K562 (cell line): ENCODE measurements around the gene HSF5. TPM values are rescaled to one million over a fixed set of nuclear protein-coding genes. Genes with fewer than 3 reads are reported as not detected.

ENCODE experiments used
- ATAC-seq: fragments of 200-7000 bp; cut with Tn5 transposase; 3 replicates; pipeline ENCODE4 v1.9.1; 2020; ENCODE audit warnings: moderate library complexity
- BruUV-seq: library from RNA; stranded (reverse); fragments of 400-500 nt; replicated peaks from 2 replicates; lab custom pipeline; 2021; lab: Mats Ljungman, UMichigan
- CTCF ChIA-PET: fragments of 300-600 bp; formaldehyde crosslinking; extraction: SDS; loops from one replicate; lab custom pipeline; 2021; ENCODE audit warnings: low intra/inter-chr PET ratio; lab: Yijun Ruan, JAX
- POLR2A ChIA-PET: fragments of 300-600, 350-650 bp; sonication (Branson Sonifier 250); formaldehyde crosslinking; extraction: SDS; loops from one replicate; lab custom pipeline; 2021; ENCODE audit warnings: antibody characterized with exemption, inconsistent platforms; lab: Yijun Ruan, JAX
- DNase-seq, 4 experiments: peaks; one replicate each; pipeline versions ENCODE4 v3.0.0 to v3.0.0-alpha.2; 2011 to 2018; ENCODE audit warnings: low spot score in 3 of 4, mixed read lengths in 3 of 4; ENCODE audit errors: extremely low read depth in 1 of 4
- FAIRE-seq: peaks from 2 replicates; lab custom pipeline; 2011; peaks lifted over from hg19 to GRCh38; lab: Jason Lieb, UNC
- H2AFZ ChIP-seq: 2 replicates; pipeline ENCODE4 v1.6.0; 2011; ENCODE audit warnings: low read depth, low read length, control low read depth, inconsistent platforms
- H3K27ac ChIP-seq: fragments of 200-600 bp; 3 replicates; pipeline ENCODE4 v1.8.0; 2011; ENCODE audit warnings: low read depth, mild to moderate bottlenecking, control low read depth, inconsistent platforms, low read length, moderate library complexity, mixed read lengths; ENCODE audit errors: extremely low read depth
- H3K27me3 ChIP-seq, 2 experiments: fragments of 300-600 bp in 1 of 2; 2 replicates in 1 of 2; 3 replicates in 1 of 2; pipeline versions ENCODE4 v1.6.0 to v1.8.0; 2011; ENCODE audit warnings: inconsistent platforms in 2 of 2, low read length in 2 of 2, mild to moderate bottlenecking in 1 of 2, mixed read lengths in 1 of 2, moderate library complexity in 1 of 2; ENCODE audit not compliant: control insufficient read depth in 2 of 2, insufficient read depth in 2 of 2
- H3K36me3 ChIP-seq: fragments of 300-600 bp; 3 replicates; pipeline ENCODE4 v1.8.0; 2011; ENCODE audit warnings: mild to moderate bottlenecking, low read length, inconsistent platforms; ENCODE audit not compliant: control insufficient read depth, insufficient read depth
- H3K4me1 ChIP-seq, 2 experiments: fragments of 200-600 bp in 1 of 2; replicated peaks in 1 of 2; 2 replicates in 1 of 2; 3 replicates in 1 of 2; pipeline versions ENCODE4 v1.5.1 to v1.8.0; 2011; ENCODE audit warnings: inconsistent platforms in 2 of 2, low read length in 2 of 2, mild to moderate bottlenecking in 1 of 2, mixed read lengths in 1 of 2, moderate library complexity in 1 of 2; ENCODE audit not compliant: control insufficient read depth in 2 of 2, insufficient read depth in 2 of 2
- H3K4me2 ChIP-seq: 2 replicates; pipeline ENCODE4 v1.6.1; 2011; ENCODE audit warnings: low read length, control low read depth, inconsistent platforms, mixed read lengths; ENCODE audit not compliant: insufficient read depth
- H3K4me3 ChIP-seq: fragments of 200-600 bp; sonication (generic), shearing (Covaris generic); 2 replicates; pipeline ENCODE4 v1.5.1; 2016; ENCODE audit warnings: control low read depth, inconsistent platforms
- H3K79me2 ChIP-seq: fragments of 200-600 bp; 3 replicates; pipeline ENCODE4 v1.8.0; 2011; ENCODE audit warnings: low read length, inconsistent platforms; ENCODE audit not compliant: control insufficient read depth, insufficient read depth
- H3K9ac ChIP-seq, 2 experiments: 2 replicates each; pipeline versions ENCODE4 v1.6.0 to v1.6.1; 2011; ENCODE audit warnings: low read depth in 2 of 2, low read length in 2 of 2, control low read depth in 1 of 2, inconsistent platforms in 1 of 2, mild to moderate bottlenecking in 1 of 2, mixed read lengths in 1 of 2; ENCODE audit not compliant: insufficient read depth in 1 of 2
- H3K9me1 ChIP-seq: one replicate; pipeline ENCODE4 v1.6.0; 2011; ENCODE audit warnings: inconsistent platforms, mild to moderate bottlenecking, low read length, moderate library complexity; ENCODE audit not compliant: control insufficient read depth, insufficient read depth
- H3K9me3 ChIP-seq: replicated peaks from 2 replicates; pipeline ENCODE4 v1.5.1; 2011; ENCODE audit warnings: low read depth, low read length, inconsistent platforms; ENCODE audit not compliant: control insufficient read depth, insufficient read depth
- H4K20me1 ChIP-seq: replicated peaks from 2 replicates; pipeline ENCODE4 v1.6.1; 2011; ENCODE audit warnings: low read length, inconsistent platforms, mixed read lengths; ENCODE audit not compliant: control insufficient read depth, insufficient read depth
- ATF1 ChIP-seq, 2 experiments: fragments of 450-650 bp in 1 of 2; IDR thresholded peaks; 2 replicates each; pipeline ENCODE4 v1.6.1; 2016; ENCODE audit warnings: missing compliant biosample characterization in 1 of 2, missing genetic modification characterization in 1 of 2
- CREB3L1 ChIP-seq: fragments of 450-650 bp; IDR thresholded peaks from 2 replicates; pipeline ENCODE4 v1.6.1; 2014; ENCODE audit warnings: low read depth, mild to moderate bottlenecking, moderate library complexity, borderline replicate concordance
- E2F6 ChIP-seq, 2 experiments: IDR thresholded peaks; 2 replicates each; pipeline ENCODE4 v1.6.1; 2011; ENCODE audit warnings: borderline replicate concordance in 1 of 2, control low read depth in 1 of 2, low read depth in 1 of 2, low read length in 1 of 2, mild to moderate bottlenecking in 1 of 2, mixed read lengths in 1 of 2, moderate library complexity in 1 of 2; ENCODE audit not compliant: insufficient read depth in 1 of 2, insufficient read length in 1 of 2, poor library complexity in 1 of 2, severe bottlenecking in 1 of 2; ENCODE audit errors: extremely low read depth in 1 of 2
- HBP1 ChIP-seq: fragments of 450-650 bp; formaldehyde crosslinking; IDR thresholded peaks from 2 replicates; pipeline ENCODE4 v1.4.0; 2022; ENCODE audit warnings: missing genetic modification characterization
- HDAC8 ChIP-seq: fragments of 450-650 bp; IDR thresholded peaks from 2 replicates; pipeline ENCODE4 v1.6.1; 2016; ENCODE audit warnings: mild to moderate bottlenecking, missing genetic modification characterization, moderate library complexity, missing compliant biosample characterization
- HNRNPL ChIP-seq: fragments of 200-400 bp; formaldehyde crosslinking; IDR thresholded peaks from 2 replicates; pipeline ENCODE4 v1.6.1; 2017; ENCODE audit warnings: low read depth, mild to moderate bottlenecking, low read length
- KDM4B ChIP-seq, 2 experiments: fragments of 450-650 bp in 1 of 2; sonication (generic) in 1 of 2; IDR thresholded peaks; 2 replicates each; pipeline ENCODE4 v1.6.1; 2016 to 2017; ENCODE audit warnings: borderline replicate concordance in 2 of 2, antibody characterized with exemption in 1 of 2, low read depth in 1 of 2, mild to moderate bottlenecking in 1 of 2
- MAZ ChIP-seq, 2 experiments: fragments of 450-650 bp in 1 of 2; sonication (generic) in 1 of 2; formaldehyde crosslinking; IDR thresholded peaks in 1 of 2; conservative IDR thresholded peaks in 1 of 2; 2 replicates each; pipeline versions ENCODE4 v1.4.0 to v1.5.0; 2020; ENCODE audit warnings: mild to moderate bottlenecking in 1 of 2, missing genetic modification reagents in 1 of 2
- MTA1 ChIP-seq: fragments of 450-650 bp; IDR thresholded peaks from 2 replicates; pipeline ENCODE4 v1.6.1; 2017; ENCODE audit warnings: borderline replicate concordance
- RCOR1 ChIP-seq, 2 experiments: IDR thresholded peaks; 2 replicates each; pipeline ENCODE4 v1.6.1; 2012; ENCODE audit warnings: low read depth in 2 of 2, low read length in 2 of 2, borderline replicate concordance in 1 of 2, improper control_type of control experiment in 1 of 2
- SETDB1 ChIP-seq: IDR thresholded peaks from one replicate; pipeline ENCODE4 v1.6.1; 2012; ENCODE audit warnings: low read length, control low read depth, inconsistent platforms
- SMAD3 ChIP-seq: fragments of 450-650 bp; formaldehyde crosslinking; conservative IDR thresholded peaks from 2 replicates; pipeline ENCODE4 v1.4.0; 2020; ENCODE audit warnings: mild to moderate bottlenecking
- TEAD4 ChIP-seq, 2 experiments: sonication (generic) in 1 of 2; formaldehyde crosslinking in 1 of 2; IDR thresholded peaks; 2 replicates each; pipeline versions ENCODE4 v1.6.1 to v1.8.0; 2012 to 2022; ENCODE audit warnings: borderline replicate concordance in 1 of 2, inconsistent platforms in 1 of 2, low read length in 1 of 2, mild to moderate bottlenecking in 1 of 2, missing genetic modification reagents in 1 of 2
- ZFP30 ChIP-seq: fragments of 250-450 bp; sonication (Bioruptor Pico); IDR thresholded peaks from 2 replicates; pipeline ENCODE4 v1.8.0; 2022; ENCODE audit warnings: moderate library complexity, mild to moderate bottlenecking, inconsistent platforms, borderline replicate concordance
- ZNF512 ChIP-seq: IDR thresholded peaks from 2 replicates; pipeline ENCODE4 v1.6.1; 2016; ENCODE audit warnings: missing genetic modification characterization, missing compliant biosample characterization
- WGBS: fragments of 100-300 bp; shearing (Covaris generic); methylation state at CpG from one replicate; pipeline ENCODE4 v1.1.6; 2016; ENCODE audit warnings: low coverage, mixed read lengths; ENCODE audit not compliant: insufficient coverage; ENCODE audit errors: missing lambda C conversion rate; 5-methylcytosine and 5-hydroxymethylcytosine counted together
- in situ Hi-C: fragments of 300-500 bp; cut with MboI; formaldehyde crosslinking; loops from 4 replicates; pipeline ENCODE4 v1.15.0; 2018; ENCODE audit warnings: inconsistent platforms, mixed read lengths
- intact Hi-C: fragments of 100-400 bp; cut with micrococcal nuclease; formaldehyde crosslinking; loops from 2 replicates; pipeline ENCODE4 v1.14.2; 2022
- polyA plus RNA-seq, 8 experiments: library from polyadenylated mRNA; depleted of rRNA in 4 of 8; stranded (reverse) in 5 of 8; unstranded in 3 of 8; fragments of >200 nt; fragmentation: Nextera tagmentation in 2 of 8; fragmentation: Illumina TruSeq in 1 of 8; extraction: Ambion mirVana in 2 of 8; extraction: Trizol in 1 of 8; gene quantifications; 2 replicates each; pipeline versions ENCODE4 v1.2.1 to v1.2.3, GENCODE V29; 2011 to 2014; ENCODE audit warnings: inconsistent platforms in 1 of 8, missing spikeins in 1 of 8
- total RNA-seq, 7 experiments: library from RNA; depleted of rRNA in 6 of 7; stranded (reverse); fragments of >200 nt in 6 of 7; fragmentation: Illumina TruSeq in 2 of 7; extraction: Trizol in 2 of 7; gene quantifications; 2 replicates each; pipeline versions ENCODE4 v1.2.1 to v1.2.3, GENCODE V29; 2011 to 2021; ENCODE audit warnings: low replicate concordance in 1 of 7

The HSF5 gene
- total and polyA plus RNA-seq, 9 of the 15 experiments (the other 6 are each of a cell fraction or from before 2014, with no cell fraction given) = 0.04 TPM; not detected in 8

- peak overlapping the region in 1 of 2 experiments; percentile 59; a peak in 1 of 4 replicates for H3K9ac ChIP-seq
- 51% methylated on average over 4 of the region's 4 CpGs for WGBS
- peaks cover 3 to 11% of the 10 kb centered on the region in 2 experiments; a peak in 4 of 5 replicates for H3K4me1 ChIP-seq
- H3K4me2 ChIP-seq = peak overlapping the region; percentile 68; the same call in 1 of the 2 replicates
- CTCF ChIA-PET = no interaction called here
- ATAC-seq = no peak
- peak overlapping the region; percentile 28; the same call in 1 of the 2 replicates for H2AFZ ChIP-seq
- no peak for TF ChIP-seq HBP1 (CRISPR knock-in tag)
- TF ChIP-seq SMAD3 (CRISPR knock-in tag) = no peak
- TF ChIP-seq E2F6 (IDR thresholded peaks at IDR 0.05; ENCODE audit: borderline replicate concordance in 1 of 2, extremely low read depth in 1 of 2, insufficient read depth in 1 of 2, insufficient read length in 1 of 2, low read depth in 1 of 2, low read length in 1 of 2, poor library complexity in 1 of 2, severe bottlenecking in 1 of 2) = no peak
- TF ChIP-seq ATF1 (CRISPR knock-in tag; IDR thresholded peaks at IDR 0.05) = no peak
- no peak for TF ChIP-seq ATF1 (tag; IDR thresholded peaks at IDR 0.05)
- no peak for TF ChIP-seq RCOR1 (IDR thresholded peaks at IDR 0.05; ENCODE audit: borderline replicate concordance in 1 of 2, low read depth in 2 of 2, low read length in 2 of 2)
- TF ChIP-seq ZNF512 (tag) = no peak
- no peak for TF ChIP-seq SETDB1
- no peak for TF ChIP-seq MTA1
- no peak for TF ChIP-seq TEAD4 (IDR thresholded peaks at IDR 0.05; ENCODE audit: low read length)
- no peak for TF ChIP-seq TEAD4 (CRISPR knock-in tag; IDR thresholded peaks at IDR 0.05; ENCODE audit: borderline replicate concordance)
- no peak for TF ChIP-seq ZFP30 (CRISPR knock-in tag)
- TF ChIP-seq CREB3L1 = no peak
- TF ChIP-seq KDM4B (IDR thresholded peaks at IDR 0.05; ENCODE audit: borderline replicate concordance in 2 of 2, low read depth in 1 of 2) = no peak
- no peak for TF ChIP-seq HDAC8 (tag)
- no peak for TF ChIP-seq MAZ (CRISPR knock-in tag; conservative IDR thresholded peaks at IDR 0.05 in 1 of 2, IDR thresholded peaks at IDR 0.05 in 1 of 2)
- TF ChIP-seq HNRNPL = no peak
- TF ChIP-seq, all 486 proteins: peak for 0
- peak overlapping the region; percentile 37; the same call in 2 of the 3 replicates for H3K27ac ChIP-seq
- DNase-seq (no peak), FAIRE-seq (no peak)
- intact Hi-C loops (no loop called here), in situ Hi-C loops (loop anchor here (5.0 kb wide), 1 partner anchor 79 kb away; no protein-coding TSS in a partner anchor)
- H3K4me3 ChIP-seq = peak overlapping the region; percentile 22
- H3K36me3 ChIP-seq = no peaks in the 10 kb centered on the region
- no peaks in the 10 kb centered on the region for H3K9me1 ChIP-seq
- peaks cover 53% of the 10 kb centered on the region for H3K79me2 ChIP-seq
- BruUV-seq = no TSS peak
- no peaks in the 10 kb centered on the region for H3K9me3 ChIP-seq
- no peaks in the 10 kb centered on the region for H3K27me3 ChIP-seq
- H4K20me1 ChIP-seq = no peaks in the 10 kb centered on the region
- POLR2A ChIA-PET = interaction anchor here (0.5 to 5.8 kb wide), 7 partner anchors 9 to 100 kb away, joined by 3 to 79 read pairs (median 8); partner anchors contain the start of gene SUPT4H1
Observed at GRCh38 chr17:58416396-58416795, 71.8 kb downstream of the HSF5 start.
